CD4-positive, CD25-positive, alpha-beta regulatory T cell (primary cell): ENCODE measurements around the gene CPED1. TPM values are rescaled to one million over a fixed set of nuclear protein-coding genes. Genes with fewer than 3 reads are reported as not detected.

Experiments used
- ATAC-seq, 2 donors: fragments of 150-1000 bp; cut with Tn5 transposase; one replicate each; pipeline ENCODE4 v1.10.0; 2021; ENCODE audit warnings: low read depth in 2 of 2, moderate number of reproducible peaks in 2 of 2, moderate library complexity in 1 of 2
- DNase-seq, 3 donors: peaks; one replicate each; pipeline versions ENCODE4 v3.0.0 to v3.0.0-alpha.2; 2012 to 2022; ENCODE audit warnings: mixed read lengths in 1 of 3
- H3K27ac ChIP-seq: one replicate; pipeline ENCODE4 v1.7.0; 2013; ENCODE audit warnings: mild to moderate bottlenecking, low read length; ENCODE audit not compliant: insufficient read depth, poor library complexity, severe bottlenecking
- H3K27me3 ChIP-seq: one replicate; pipeline ENCODE4 v1.7.0; 2013; ENCODE audit warnings: low read length; ENCODE audit not compliant: control insufficient read depth, insufficient read depth
- H3K36me3 ChIP-seq: one replicate; pipeline ENCODE4 v1.7.0; 2013; ENCODE audit warnings: mild to moderate bottlenecking, low read length, moderate library complexity; ENCODE audit not compliant: control insufficient read depth, insufficient read depth
- H3K4me1 ChIP-seq: 2 replicates; pipeline ENCODE4 v1.7.0; 2013; ENCODE audit warnings: mild to moderate bottlenecking, low read length; ENCODE audit not compliant: insufficient read depth, control insufficient read depth, poor library complexity, severe bottlenecking
- H3K4me3 ChIP-seq: one replicate; pipeline ENCODE4 v1.7.0; 2013; ENCODE audit warnings: low read depth, mild to moderate bottlenecking, low read length, moderate library complexity
- H3K9me3 ChIP-seq, 2 experiments: 1 replicate in 1 of 2; 2 replicates in 1 of 2; pipeline ENCODE4 v1.7.0; 2013; ENCODE audit warnings: low read length in 2 of 2, mild to moderate bottlenecking in 1 of 2, moderate library complexity in 1 of 2; ENCODE audit not compliant: control insufficient read depth in 2 of 2
- H3K27ac Mint-ChIP-seq, 3 donors: one replicate each; pipeline ENCODE4 v1.8.0; 2020 to 2022; ENCODE audit warnings: mild to moderate bottlenecking in 3 of 3, mixed read lengths in 3 of 3, moderate library complexity in 2 of 3
- H3K27me3 Mint-ChIP-seq: one replicate; pipeline ENCODE4 v1.8.0; 2022; ENCODE audit warnings: mild to moderate bottlenecking, mixed read lengths
- H3K36me3 Mint-ChIP-seq: one replicate; pipeline ENCODE4 v1.8.0; 2020; ENCODE audit warnings: mixed read lengths
- H3K4me1 Mint-ChIP-seq, 4 donors: one replicate each; pipeline ENCODE4 v1.8.0; 2020 to 2022; ENCODE audit warnings: mixed read lengths in 4 of 4, mild to moderate bottlenecking in 1 of 4
- H3K4me3 Mint-ChIP-seq, 4 donors: one replicate each; pipeline ENCODE4 v1.8.0; 2020 to 2022; ENCODE audit warnings: mild to moderate bottlenecking in 4 of 4, mixed read lengths in 4 of 4, moderate library complexity in 3 of 4
- H3K9me3 Mint-ChIP-seq, 7 donors: one replicate each; pipeline ENCODE4 v1.8.0; 2020 to 2022; ENCODE audit warnings: mixed read lengths in 7 of 7, mild to moderate bottlenecking in 3 of 7, moderate library complexity in 2 of 7
- polyA plus RNA-seq, 4 donors: library from polyadenylated mRNA; unstranded; fragments of 300-500 nt; fragmentation: Illumina TruSeq; gene quantifications; one replicate each; pipeline ENCODE4 v1.2.3, GENCODE V29; 2021
- total RNA-seq: library from RNA; stranded (reverse); gene quantifications from one replicate; pipeline ENCODE4 v1.2.3, GENCODE V29; 2022

Gene CPED1
- total and polyA plus RNA-seq, 5 donors from 2014 or later, result 0.17 to 0.24 TPM; not detected in 3

DNA sequence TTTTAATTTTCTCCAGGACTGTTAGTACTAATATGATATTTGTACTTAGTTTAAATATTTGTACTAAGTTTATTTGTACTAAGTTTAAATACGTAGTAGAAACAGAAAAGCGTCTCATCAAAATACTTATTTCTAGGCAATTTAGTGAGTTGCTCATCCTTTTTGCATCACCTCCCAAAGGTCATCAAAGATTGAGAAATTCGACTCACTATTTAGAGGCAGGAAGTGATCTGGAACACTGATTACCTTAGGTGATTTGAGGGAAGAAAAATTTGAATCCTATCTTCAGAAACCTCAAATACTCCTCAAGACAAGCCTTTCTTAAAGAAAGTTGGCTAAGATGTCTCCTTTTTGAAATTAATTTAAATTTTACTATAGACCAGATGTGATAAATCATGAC is 354.8 kb downstream of the CPED1 start:
- H3K36me3 Mint-ChIP-seq, result peaks cover 6% of the 10 kb centered on the region
- H3K27me3 Mint-ChIP-seq, result no peaks in the 10 kb centered on the region
- H3K27me3 ChIP-seq, result no peaks in the 10 kb centered on the region

GRCh38 chr7:121344093-121344492 is 355.6 kb downstream of the CPED1 start:
- no peak for ATAC-seq
- Mint-ChIP-seq H3K9me3 (no peaks in the 10 kb centered on the region), H3K27me3 (no peaks in the 10 kb centered on the region), H3K36me3 (peaks cover under 1% of the 10 kb centered on the region), H3K4me3 (no peak overlapping the region), H3K27ac (no peak overlapping the region), H3K4me1 (peaks cover 0 to 5% (median under 1%) of the 10 kb centered on the region in 4 donors)
- Histone ChIP-seq H3K9me3 (no peaks in the 10 kb centered on the region), H3K4me1 (no peaks in the 10 kb centered on the region), H3K27ac (no peak overlapping the region), H3K4me3 (no peak overlapping the region), H3K36me3 (peaks cover 2% of the 10 kb centered on the region), H3K27me3 (no peaks in the 10 kb centered on the region)
- DNase-seq, result no peak

More for the DNA sequence above, 354.8 kb downstream of the CPED1 start:
- Mint-ChIP-seq H3K4me3 (no peak overlapping the region), H3K27ac (no peak overlapping the region), H3K4me1 (peaks cover 0 to 5% (median under 1%) of the 10 kb centered on the region in 4 donors), H3K9me3 (no peaks in the 10 kb centered on the region)
- H3K36me3 ChIP-seq, result peaks cover 2% of the 10 kb centered on the region
- no peak overlapping the region for H3K4me3 ChIP-seq
- no peaks in the 10 kb centered on the region for H3K9me3 ChIP-seq
- H3K27ac ChIP-seq, result no peak overlapping the region
- no peaks in the 10 kb centered on the region for H3K4me1 ChIP-seq
- ATAC-seq, result no peak
- no peak for DNase-seq

DNA sequence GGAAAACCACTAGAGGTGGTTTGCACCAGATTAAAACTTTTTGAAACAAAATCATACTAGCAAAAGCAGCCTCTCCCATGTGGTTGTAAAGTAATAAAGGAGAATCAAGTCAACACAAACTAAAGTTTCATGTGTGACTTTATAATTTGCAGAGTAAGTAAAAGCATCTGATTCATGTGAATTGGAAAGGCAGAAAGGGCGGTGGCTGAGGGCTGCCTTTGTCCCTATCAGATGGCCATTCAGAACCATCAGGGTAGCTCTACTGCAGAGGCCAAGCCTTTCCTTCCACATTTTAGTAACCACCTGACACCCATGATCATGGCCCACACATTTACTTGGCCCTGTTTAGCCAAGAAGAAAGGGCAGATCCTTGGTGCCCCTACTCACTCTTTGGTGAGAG is 356.0 kb downstream of the CPED1 start:
- Histone ChIP-seq H3K4me3 (no peak overlapping the region), H3K27me3 (no peaks in the 10 kb centered on the region), H3K4me1 (no peaks in the 10 kb centered on the region), H3K27ac (no peak overlapping the region), H3K36me3 (peaks cover 2% of the 10 kb centered on the region), H3K9me3 (no peaks in the 10 kb centered on the region)
- no peak for ATAC-seq
- Mint-ChIP-seq H3K36me3 (no peaks in the 10 kb centered on the region), H3K27me3 (no peaks in the 10 kb centered on the region), H3K9me3 (no peaks in the 10 kb centered on the region), H3K4me1 (peaks cover 0 to 5% (median under 1%) of the 10 kb centered on the region in 4 donors), H3K4me3 (no peak overlapping the region), H3K27ac (no peak overlapping the region)
- no peak for DNase-seq

Other genes starting within 250 kb of the CPED1 start
- gene TSPAN12, start 130.6 kb upstream of the CPED1 start, total RNA-seq, result not detected
- under 1 TPM in 1 of 4 donors, not detected in 3; 0.26 TPM for gene TSPAN12, start 130.6 kb upstream of the CPED1 start, polyA plus RNA-seq
- 49.3 TPM for gene ING3, start 37.9 kb upstream of the CPED1 start, total RNA-seq
- 10 to 100 TPM; 30.4 to 41.6 (median 36.6) TPM for gene ING3, start 37.9 kb upstream of the CPED1 start, polyA plus RNA-seq